GM19025 (cell line): ENCODE data around the gene HNRNPLL.
A peak's percentile ranks its signal among the peaks of the same experiment; 100 is the strongest.
"Not testable (repeated sequence)": the region's sequence is repeated elsewhere in the genome, so short reads cannot be mapped to it uniquely, and the experiment has no call there.

Experiments
- ATAC-seq: cut with Tn5 transposase; IDR thresholded peaks from one replicate; pipeline ENCODE4 v1.9.1; 2021; ENCODE audit warnings: mild to moderate bottlenecking, low read depth, moderate library complexity; ENCODE audit not compliant: unreplicated experiment

Gene HNRNPLL

GRCh38 chr2:38620282-38620977 lies 17.7 kb upstream of the HNRNPLL start:
- no peak for ATAC-seq

GRCh38 chr2:38619458-38620164 lies 16.9 kb upstream of the HNRNPLL start:
- ATAC-seq, result peak; percentile 55

DNA sequence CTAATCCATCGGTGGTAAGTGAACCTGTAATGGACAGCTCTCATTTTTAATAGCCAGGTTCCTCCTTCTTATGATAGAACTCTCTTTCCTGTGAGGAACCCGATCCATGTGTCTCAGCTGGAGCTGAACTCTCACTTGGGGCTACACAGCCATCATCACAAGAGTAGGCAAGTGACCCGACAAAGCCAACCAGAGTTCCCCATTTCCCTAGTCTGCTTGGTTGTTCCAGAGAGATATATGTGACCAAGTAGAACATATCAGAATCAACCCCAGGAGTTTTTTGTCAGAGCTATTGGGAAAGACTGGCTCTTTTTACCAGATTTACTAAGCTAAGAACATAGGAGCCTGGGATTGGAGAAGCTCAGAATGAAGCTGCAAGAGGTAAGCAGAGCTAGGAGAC lies 14.6 kb upstream of the HNRNPLL start:
- no peak for ATAC-seq

DNA sequence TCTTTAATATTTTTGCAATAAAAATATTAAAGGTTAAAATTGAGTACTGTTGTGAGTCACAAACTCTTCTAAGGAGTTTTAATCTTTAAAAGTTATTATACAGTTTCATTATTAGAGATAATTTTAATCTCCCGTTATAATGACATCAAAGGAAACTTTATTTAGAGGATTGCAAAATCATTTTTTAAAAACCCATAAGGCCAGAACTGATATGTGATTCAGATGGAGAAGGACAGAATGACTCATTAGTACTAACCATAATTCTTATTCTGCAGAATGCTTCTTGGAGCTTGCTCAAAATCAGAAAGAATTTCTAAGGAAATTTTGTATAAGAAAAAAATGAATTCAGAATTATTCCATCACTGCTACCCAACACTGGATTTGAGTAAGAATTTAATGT lies 12.5 kb upstream of the HNRNPLL start:
- no peak for ATAC-seq

GRCh38 chr2:38613849-38614213 lies 11.1 kb upstream of the HNRNPLL start:
- no peak for ATAC-seq

GRCh38 chr2:38613126-38613848 lies 10.6 kb upstream of the HNRNPLL start:
- no peak for ATAC-seq

- peak; percentile 49 for ATAC-seq
Measured at GRCh38 chr2:38610851-38611801, 8.4 kb upstream of the HNRNPLL start.

GRCh38 chr2:38609246-38609645 lies 6.5 kb upstream of the HNRNPLL start:
- ATAC-seq, result not testable (repeated sequence)

DNA sequence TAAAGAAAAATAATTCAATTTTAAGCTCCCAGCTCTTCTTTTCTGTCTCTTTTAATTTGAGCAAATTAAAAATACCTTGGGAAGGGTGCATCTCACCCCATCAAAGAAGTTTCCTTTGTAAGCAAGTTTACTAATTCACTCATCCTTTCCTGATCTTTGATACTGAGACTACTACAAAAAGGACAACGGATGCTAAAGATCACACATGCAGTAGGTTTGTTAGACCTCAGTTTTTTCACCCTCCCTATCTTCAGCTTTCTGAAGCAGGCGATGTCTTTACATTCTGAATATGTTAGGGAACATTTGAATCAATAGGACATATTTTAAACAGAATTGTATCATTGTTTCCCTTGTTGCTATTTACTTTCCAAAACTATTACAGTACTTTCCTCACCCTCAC lies 6.0 kb upstream of the HNRNPLL start:
- ATAC-seq, result no peak

DNA sequence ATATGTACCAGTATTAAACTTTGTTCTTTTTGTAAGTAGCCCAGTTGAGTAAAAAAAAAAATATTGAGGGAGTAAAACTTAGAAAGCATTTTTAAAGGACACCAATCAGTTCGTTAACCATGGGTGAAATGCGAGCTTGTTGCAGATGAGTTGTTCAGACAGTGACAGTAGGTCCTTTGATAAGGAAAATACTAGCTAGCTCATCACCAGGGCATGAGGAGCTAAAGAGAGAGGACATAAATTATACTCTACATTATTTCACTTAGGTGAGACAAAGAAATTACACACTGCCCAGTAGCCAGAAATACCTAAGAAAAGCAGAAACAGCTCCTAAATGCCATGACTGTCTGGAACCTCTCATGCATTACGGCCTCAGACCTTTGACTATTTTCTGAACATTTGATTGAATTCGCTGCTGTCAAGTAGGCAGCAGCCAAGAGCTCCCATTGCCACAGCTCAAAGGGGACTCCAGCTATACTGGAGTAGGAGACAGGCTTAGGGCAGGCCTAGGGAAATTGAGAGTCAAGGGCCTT lies 2.6 kb upstream of the HNRNPLL start:
- no peak for ATAC-seq

DNA sequence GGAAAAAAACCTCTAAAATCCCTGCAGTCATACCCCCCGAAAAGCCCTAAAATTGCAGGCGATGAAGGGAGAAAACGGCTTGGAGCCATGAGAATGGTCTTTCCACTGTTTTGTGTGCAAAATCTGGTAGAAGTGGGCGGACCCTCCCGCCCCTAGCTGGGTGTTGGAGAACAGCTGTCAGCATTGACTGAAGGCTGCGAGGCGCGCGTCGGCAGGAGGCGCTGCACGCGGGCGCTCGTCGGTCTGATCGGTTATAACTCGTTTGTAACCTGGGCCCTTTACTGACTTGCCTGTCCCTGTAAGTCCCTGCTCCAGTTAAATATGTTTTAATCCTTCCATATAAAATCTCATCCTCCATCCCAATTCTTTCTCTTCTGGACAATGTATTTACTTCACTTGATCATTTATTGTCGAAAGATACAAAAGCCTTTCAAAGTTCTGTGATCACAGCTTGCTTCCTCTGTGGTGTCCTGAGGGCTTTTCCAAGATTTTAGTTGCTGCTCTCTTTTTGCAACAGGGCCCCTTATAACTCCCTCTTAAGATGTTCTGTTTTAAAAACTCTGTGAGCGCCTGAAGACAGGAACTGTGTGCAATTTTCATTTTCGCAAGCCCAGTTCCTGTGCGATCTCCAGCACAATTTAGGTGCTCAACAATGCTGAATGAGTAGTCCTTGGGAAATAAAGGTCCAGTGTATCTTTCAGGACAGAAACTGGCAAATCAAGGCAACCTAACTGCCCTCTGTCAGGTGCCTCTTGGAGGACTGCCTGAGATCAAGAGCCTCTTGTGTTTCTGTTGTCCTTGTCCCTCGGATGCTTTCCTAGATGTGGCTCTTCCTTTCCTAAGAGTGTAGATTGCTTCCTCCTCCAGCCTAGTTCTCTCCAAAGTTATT lies 918 bp upstream of the HNRNPLL start:
- peak; percentile 32 for ATAC-seq

DNA sequence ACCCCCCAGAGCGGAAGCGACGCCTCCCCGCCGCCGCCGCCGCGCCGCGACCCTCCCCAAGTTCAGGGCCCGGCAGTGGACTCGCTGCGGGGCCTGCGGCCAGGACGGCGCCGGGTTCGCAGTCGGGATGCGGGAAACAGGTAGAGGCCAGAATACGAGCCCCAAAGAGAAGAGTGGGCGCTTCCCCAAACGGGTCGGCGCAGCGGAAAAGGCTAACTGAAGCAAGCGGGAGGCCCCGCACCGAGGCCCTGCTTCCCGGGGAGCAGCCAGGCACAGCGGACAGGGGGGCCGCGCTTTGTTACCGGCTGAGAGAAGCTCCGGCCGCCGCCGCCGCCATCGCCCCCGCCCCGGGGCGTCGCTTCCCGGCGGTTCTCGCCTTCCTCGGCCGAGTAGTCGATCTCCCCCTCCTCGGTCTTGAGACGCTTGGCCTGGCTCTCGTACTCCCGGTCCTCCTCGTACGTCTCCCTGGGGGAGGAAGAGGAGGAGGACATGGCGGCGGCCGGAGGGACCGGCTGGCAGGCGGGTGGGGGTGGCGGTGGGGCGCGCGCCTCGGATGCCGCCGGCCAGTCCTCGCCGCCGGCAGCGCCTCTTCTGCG lies 494 bp downstream of the HNRNPLL start:
- peak; percentile 8 for ATAC-seq

- ATAC-seq, result no peak
Measured at GRCh38 chr2:38601463-38602135, 1.1 kb downstream of the HNRNPLL start.

DNA sequence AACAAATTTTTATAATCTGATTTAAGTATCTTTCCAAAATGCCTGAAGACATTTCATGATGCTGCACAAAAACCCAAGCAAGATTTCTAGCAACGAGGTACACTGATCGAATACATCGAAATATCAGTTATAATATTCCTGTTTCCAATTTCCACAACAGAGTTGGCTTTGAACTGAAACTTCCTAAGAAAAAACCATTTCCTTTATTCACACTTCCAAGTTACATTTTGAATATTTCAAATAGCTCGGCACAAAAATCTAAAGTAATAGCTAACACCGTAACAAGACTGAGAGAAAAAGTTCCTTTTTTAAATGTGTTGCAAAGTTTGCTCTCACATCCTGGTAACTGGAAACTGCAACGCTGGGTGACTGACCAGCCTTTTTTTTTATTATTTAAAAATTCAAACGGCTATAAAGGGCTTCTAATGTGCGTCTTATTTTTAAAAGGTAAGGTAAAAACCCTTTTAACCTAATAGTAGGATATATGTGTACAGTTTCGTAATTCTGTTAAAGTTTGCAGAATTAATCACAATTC lies 1.7 kb downstream of the HNRNPLL start:
- no peak for ATAC-seq

GRCh38 chr2:38600242-38600891 lies 2.4 kb downstream of the HNRNPLL start:
- ATAC-seq, result no peak

- no peak for ATAC-seq
Measured at GRCh38 chr2:38599706-38600105, 3.0 kb downstream of the HNRNPLL start.

DNA sequence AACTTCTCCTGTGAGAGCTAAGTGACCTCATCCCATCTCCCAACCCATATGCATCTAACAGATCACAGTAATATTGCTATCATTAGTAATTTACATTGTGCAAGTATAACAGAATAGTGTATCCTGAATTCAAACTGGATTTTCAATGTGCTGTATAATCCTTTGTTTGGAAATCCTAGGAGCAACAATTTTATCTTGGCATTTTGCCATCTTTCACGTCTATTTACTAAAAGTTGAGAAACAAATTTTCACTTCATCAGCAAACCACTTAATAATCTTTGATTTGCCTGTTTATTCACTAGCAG lies 3.8 kb downstream of the HNRNPLL start:
- ATAC-seq, result no peak
